ENCODE measurements around the gene RPGRIP1L.

- TF ChIP-seq, protein P1, sequence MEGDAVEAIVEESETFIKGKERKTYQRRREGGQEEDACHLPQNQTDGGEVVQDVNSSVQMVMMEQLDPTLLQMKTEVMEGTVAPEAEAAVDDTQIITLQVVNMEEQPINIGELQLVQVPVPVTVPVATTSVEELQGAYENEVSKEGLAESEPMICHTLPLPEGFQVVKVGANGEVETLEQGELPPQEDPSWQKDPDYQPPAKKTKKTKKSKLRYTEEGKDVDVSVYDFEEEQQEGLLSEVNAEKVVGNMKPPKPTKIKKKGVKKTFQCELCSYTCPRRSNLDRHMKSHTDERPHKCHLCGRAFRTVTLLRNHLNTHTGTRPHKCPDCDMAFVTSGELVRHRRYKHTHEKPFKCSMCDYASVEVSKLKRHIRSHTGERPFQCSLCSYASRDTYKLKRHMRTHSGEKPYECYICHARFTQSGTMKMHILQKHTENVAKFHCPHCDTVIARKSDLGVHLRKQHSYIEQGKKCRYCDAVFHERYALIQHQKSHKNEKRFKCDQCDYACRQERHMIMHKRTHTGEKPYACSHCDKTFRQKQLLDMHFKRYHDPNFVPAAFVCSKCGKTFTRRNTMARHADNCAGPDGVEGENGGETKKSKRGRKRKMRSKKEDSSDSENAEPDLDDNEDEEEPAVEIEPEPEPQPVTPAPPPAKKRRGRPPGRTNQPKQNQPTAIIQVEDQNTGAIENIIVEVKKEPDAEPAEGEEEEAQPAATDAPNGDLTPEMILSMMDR (conservative IDR thresholded peaks at IDR 0.05 in 1 of 2, IDR thresholded peaks at IDR 0.05 in 1 of 2; ENCODE audit: low read depth in 1 of 2, low read length in 2 of 2) = no peak
- TF ChIP-seq EZH2 (IDR thresholded peaks at IDR 0.05; ENCODE audit: low read length, missing control alignments) = no peak
Observed at GRCh38 chr16:53629151-53629550, 74.5 kb downstream of the RPGRIP1L start.

Measured in fibroblast of lung (primary cell).